Central memory CD8-positive, alpha-beta T cell (primary cell): ENCODE data around the gene IRF4.

Source experiments
- ATAC-seq: fragments of 150-1000 bp; cut with Tn5 transposase; replicated peaks from 2 replicates; pipeline ENCODE4 v1.10.0; 2022; ENCODE audit warnings: mild to moderate bottlenecking, moderate FRiP score, moderate number of reproducible peaks; ENCODE audit not compliant: poor library complexity, severe bottlenecking; ENCODE audit errors: extremely low read depth
- DNase-seq, 2 donors: peaks; one replicate each; pipeline ENCODE4 v3.0.0; 2021; ENCODE audit warnings: low spot score in 2 of 2
- H3K27ac Mint-ChIP-seq: one replicate; pipeline ENCODE4 v1.8.0; 2022; ENCODE audit warnings: low read depth, mild to moderate bottlenecking, moderate library complexity, mixed read lengths
- H3K27me3 Mint-ChIP-seq: one replicate; pipeline ENCODE4 v1.8.0; 2022; ENCODE audit warnings: mixed read lengths
- H3K36me3 Mint-ChIP-seq: one replicate; pipeline ENCODE4 v1.8.0; 2022; ENCODE audit warnings: mild to moderate bottlenecking, moderate library complexity, mixed read lengths; ENCODE audit not compliant: insufficient read depth
- H3K4me1 Mint-ChIP-seq: one replicate; pipeline ENCODE4 v1.8.0; 2022; ENCODE audit warnings: mixed read lengths
- H3K4me3 Mint-ChIP-seq: one replicate; pipeline ENCODE4 v1.8.0; 2022; ENCODE audit warnings: mild to moderate bottlenecking, moderate library complexity, mixed read lengths
- H3K9me3 Mint-ChIP-seq: one replicate; pipeline ENCODE4 v1.8.0; 2022; ENCODE audit warnings: mixed read lengths

The IRF4 gene

DNA sequence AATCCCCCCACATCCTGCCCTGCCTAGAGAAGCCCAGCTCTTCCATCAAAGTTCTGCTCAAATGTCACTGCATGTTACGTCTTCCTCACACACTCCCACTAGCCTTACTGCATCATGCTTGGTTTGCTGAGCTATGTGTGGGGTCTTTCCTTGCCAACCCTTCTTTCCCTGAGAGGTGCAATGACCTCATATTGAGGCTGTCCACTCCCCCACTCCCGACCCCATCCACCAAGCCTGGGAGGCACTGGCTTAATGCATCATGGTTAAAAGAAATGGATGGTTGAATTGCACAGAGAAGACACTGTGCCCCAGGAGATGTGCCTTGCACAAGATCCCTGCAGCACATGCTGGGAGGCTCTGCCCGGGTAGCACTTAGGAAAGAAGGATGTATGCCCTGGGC, 7.7 kb upstream of the IRF4 start:
- ATAC-seq, result no peak
- no peak overlapping the region for H3K4me3 Mint-ChIP-seq
- H3K36me3 Mint-ChIP-seq, result peaks cover 3% of the 10 kb centered on the region
- H3K27ac Mint-ChIP-seq, result no peak overlapping the region
- peaks cover 12% of the 10 kb centered on the region for H3K4me1 Mint-ChIP-seq
- H3K9me3 Mint-ChIP-seq, result no peaks in the 10 kb centered on the region
- peaks cover 69% of the 10 kb centered on the region for H3K27me3 Mint-ChIP-seq
- no peak for DNase-seq

DNA sequence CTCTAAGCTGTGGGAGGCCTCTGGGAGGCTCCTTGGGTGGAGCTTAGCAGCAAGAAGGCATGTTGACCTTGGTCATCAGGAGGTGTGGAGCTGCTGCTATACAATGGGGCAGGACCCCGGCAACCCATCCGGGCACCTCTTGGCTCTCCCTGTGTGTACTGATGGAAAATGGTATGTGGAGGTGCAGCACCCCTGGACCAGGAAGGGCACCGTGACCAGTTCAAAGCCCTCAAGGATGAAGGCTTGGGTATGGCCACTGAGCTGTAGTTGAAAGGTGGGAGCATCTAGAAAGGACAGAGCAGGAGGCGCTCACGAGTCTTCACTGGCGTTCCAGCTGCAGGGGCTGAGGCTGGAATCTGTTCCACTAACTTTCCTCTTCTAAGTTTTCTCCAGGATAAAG, 6.7 kb upstream of the IRF4 start:
- ATAC-seq (no peak), DNase-seq (no peak)
- H3K36me3 Mint-ChIP-seq, result peaks cover 3% of the 10 kb centered on the region
- H3K4me1 Mint-ChIP-seq, result peaks cover 13% of the 10 kb centered on the region
- no peak overlapping the region for H3K4me3 Mint-ChIP-seq
- no peak overlapping the region for H3K27ac Mint-ChIP-seq
- peaks cover 65% of the 10 kb centered on the region for H3K27me3 Mint-ChIP-seq
- no peaks in the 10 kb centered on the region for H3K9me3 Mint-ChIP-seq

DNA sequence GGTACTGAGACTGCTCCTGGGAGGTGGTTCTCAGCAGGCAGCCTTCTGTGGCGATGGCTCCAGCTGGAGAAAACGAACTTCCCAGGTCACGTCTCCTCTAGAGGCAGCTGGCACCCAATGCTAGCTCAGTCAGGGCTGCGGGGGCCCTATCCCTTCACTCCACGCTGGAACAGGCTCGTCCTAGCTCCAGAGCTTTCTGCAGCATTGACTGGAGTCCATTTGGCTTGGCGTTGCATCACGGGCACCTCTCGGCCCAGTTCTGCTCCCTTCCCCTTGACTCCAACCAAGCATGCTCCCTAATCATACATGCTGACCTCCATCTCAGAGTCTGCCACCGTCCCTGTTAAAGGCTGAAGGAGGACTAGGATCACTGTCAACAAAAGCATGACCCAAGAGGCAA, 5.9 kb upstream of the IRF4 start:
- H3K4me1 Mint-ChIP-seq, result peaks cover 16% of the 10 kb centered on the region

DNA sequence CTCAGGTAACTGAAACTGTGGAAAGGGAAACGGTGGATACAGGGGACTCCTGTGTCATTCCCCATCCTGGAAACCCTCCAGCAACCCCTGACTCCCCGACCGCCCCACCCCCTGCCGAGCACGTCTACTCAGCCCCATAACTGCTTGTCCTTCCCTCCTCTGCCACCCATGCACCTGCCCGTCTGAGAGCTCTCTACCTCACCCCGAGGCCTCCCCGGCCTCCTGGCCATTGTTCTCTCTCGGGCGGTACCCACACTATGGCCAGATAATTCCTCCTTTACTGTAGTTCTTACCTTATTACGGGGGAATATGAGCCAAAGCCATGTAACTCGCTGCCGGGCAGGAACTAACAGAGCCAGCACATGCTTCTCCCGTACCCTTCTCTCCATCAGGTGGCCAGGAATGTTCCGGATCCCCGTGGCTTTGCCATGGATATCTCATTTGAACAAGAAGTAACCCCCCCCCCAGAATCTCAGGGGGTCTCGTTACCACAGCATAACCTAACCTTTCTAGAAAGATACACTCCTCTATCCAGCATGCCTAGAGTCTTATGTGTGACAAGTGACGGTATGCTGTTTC, 4.8 kb upstream of the IRF4 start:
- ATAC-seq (no peak), DNase-seq (no peak)
- peaks cover 46% of the 10 kb centered on the region for H3K27me3 Mint-ChIP-seq
- no peak overlapping the region for H3K4me3 Mint-ChIP-seq
- no peak overlapping the region for H3K27ac Mint-ChIP-seq
- peaks cover 3% of the 10 kb centered on the region for H3K36me3 Mint-ChIP-seq
- peaks cover 15% of the 10 kb centered on the region for H3K4me1 Mint-ChIP-seq
- H3K9me3 Mint-ChIP-seq, result no peaks in the 10 kb centered on the region

More for the DNA sequence above, 5.9 kb upstream of the IRF4 start:
- Mint-ChIP-seq H3K4me3 (no peak overlapping the region), H3K9me3 (no peaks in the 10 kb centered on the region), H3K27ac (no peak overlapping the region), H3K27me3 (peaks cover 57% of the 10 kb centered on the region), H3K36me3 (peaks cover 3% of the 10 kb centered on the region)
- no peak for ATAC-seq
- no peak for DNase-seq

DNA sequence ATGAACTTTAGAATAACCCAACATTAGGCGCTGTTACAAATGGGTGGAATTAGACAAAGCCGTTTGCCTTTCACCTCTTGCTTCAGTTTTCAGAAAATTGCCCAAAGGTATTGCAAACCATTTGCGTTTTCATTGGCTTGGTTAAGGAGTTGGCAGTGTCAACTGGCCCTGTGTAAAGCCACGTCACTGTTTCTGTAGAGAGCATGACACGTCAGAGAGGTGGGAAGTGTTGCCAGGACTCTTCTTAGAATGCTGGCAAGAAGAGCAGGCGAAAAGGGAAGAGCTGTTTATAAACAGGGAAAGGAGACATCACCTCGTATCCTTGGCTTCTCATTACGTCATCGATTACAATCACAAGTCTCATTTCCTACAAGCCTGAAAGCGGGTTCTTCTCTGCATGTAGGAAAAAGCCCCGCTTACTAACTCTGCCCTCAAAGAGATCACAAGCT, 4.2 kb upstream of the IRF4 start:
- ATAC-seq, result no peak
- Mint-ChIP-seq H3K4me1 (peaks cover 13% of the 10 kb centered on the region), H3K27ac (no peak overlapping the region), H3K9me3 (no peaks in the 10 kb centered on the region), H3K4me3 (no peak overlapping the region), H3K27me3 (peaks cover 40% of the 10 kb centered on the region), H3K36me3 (peaks cover 5% of the 10 kb centered on the region)
- DNase-seq, result no peak

DNA sequence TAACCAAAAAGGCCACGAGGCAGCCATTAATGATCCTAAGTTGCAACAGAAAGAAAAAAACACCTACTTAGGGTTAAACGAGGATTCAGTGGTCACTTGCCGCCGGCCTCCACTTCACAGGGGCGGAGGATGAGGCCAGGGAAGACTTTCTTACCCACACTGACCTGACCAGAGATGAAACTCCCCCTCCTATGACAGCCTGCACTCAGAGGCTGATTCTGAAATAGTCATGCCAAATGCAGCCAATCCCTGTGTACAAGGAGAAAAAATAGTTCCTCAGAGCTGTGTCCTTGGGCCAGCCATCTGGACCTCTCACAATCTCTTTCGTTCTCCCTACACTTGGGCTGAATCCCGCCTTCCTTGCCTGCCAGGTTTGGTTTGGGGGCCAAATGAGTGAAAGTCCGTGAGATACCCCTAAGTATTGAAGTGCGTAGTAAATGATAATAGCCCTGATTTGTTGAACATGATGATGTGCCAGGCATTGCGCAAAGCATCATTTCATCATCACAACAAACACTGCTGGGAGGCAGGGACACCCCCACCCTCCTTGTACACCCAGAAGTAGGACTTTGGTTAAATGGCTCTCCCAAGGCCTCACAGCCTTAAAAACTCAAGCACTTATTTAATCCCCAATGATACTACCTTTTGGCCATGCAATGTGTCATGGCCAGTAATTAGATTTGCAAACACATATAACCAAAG, 3.2 kb upstream of the IRF4 start:
- Mint-ChIP-seq H3K4me1 (peaks cover 21% of the 10 kb centered on the region), H3K27me3 (peaks cover 35% of the 10 kb centered on the region), H3K27ac (no peak overlapping the region), H3K36me3 (peaks cover 7% of the 10 kb centered on the region), H3K9me3 (no peaks in the 10 kb centered on the region), H3K4me3 (no peak overlapping the region)
- ATAC-seq (no peak), DNase-seq (no peak)

DNA sequence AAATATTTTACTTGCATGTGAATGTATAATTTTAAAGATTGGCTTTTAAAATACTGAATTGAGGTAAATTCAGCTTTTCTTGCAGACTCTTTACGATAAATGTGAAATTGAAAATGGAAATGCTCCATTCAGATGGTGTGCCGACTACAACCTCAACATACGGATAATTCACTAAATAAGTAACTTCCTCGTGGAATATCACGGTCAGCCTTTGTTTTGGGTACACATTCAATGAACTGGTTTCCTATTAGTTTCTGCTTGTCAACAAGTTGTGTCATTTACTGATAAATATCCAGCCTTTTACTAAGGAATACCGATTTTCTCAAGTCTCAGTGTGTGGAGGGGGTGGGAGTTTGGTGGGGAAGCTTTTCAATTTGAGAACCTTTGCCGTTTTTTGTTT, 2.4 kb upstream of the IRF4 start:
- H3K9me3 Mint-ChIP-seq, result no peaks in the 10 kb centered on the region
- peaks cover 28% of the 10 kb centered on the region for H3K4me1 Mint-ChIP-seq
- no peak for ATAC-seq
- no peak overlapping the region for H3K27ac Mint-ChIP-seq
- peaks cover 11% of the 10 kb centered on the region for H3K36me3 Mint-ChIP-seq
- peak overlapping the region; percentile 87 for H3K4me3 Mint-ChIP-seq
- no peak for DNase-seq
- peaks cover 35% of the 10 kb centered on the region for H3K27me3 Mint-ChIP-seq

DNA sequence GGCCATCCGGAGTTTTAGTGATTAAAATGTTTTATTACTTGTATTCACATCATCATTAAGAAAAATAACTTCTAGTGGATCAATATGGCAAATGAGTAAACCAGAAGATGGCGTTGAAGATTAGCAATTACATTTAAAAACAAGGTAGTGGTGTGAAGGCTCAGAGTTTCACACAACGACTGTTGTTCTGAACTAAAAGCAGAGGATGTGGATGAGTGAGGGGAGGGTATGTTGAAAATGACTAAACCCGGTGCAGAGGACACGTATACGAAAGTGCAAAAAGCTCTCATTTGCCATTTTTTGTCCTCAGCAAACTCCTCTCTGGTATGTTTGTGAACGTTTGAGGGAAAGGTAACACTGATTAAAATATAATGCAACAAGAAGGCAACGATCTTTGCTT, 1.9 kb upstream of the IRF4 start:
- ATAC-seq (peak; percentile 48), DNase-seq (no peak)
- Mint-ChIP-seq H3K9me3 (no peaks in the 10 kb centered on the region), H3K36me3 (peaks cover 11% of the 10 kb centered on the region), H3K4me3 (peak overlapping the region; percentile 87), H3K27ac (peak overlapping the region; percentile 60), H3K4me1 (peaks cover 28% of the 10 kb centered on the region), H3K27me3 (peaks cover 31% of the 10 kb centered on the region)

DNA sequence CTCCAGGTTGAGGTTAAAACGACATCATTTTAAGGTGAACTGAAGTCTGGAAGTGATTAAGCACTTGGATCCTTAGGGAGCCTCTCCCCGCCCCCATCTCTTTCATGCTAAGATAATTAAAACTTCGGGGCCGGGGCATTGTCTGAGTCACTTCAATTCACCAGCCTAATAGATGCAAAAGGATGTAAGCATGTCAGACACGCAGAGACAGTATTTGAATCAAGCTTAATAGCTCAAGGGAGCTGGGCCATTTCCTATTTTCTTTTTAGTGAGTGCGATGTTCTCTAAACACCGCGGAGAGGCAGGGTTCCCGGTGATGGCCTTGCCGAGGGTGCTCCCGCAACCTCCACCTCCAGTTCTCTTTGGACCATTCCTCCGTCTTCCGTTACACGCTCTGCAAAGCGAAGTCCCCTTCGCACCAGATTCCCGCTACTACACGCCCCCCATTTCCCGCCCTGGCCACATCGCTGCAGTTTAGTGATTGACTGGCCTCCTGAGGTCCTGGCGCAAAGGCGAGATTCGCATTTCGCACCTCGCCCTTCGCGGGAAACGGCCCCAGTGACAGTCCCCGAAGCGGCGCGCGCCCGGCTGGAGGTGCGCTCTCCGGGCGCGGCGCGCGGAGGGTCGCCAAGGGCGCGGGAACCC, 516 bp upstream of the IRF4 start:
- peaks cover 20% of the 10 kb centered on the region for H3K27me3 Mint-ChIP-seq
- peak overlapping the region; percentile 93 for H3K27ac Mint-ChIP-seq
- H3K4me1 Mint-ChIP-seq, result peaks cover 28% of the 10 kb centered on the region
- ATAC-seq (peak; percentile 31), DNase-seq (no peak)
- H3K4me3 Mint-ChIP-seq, result peak overlapping the region; percentile 87
- no peaks in the 10 kb centered on the region for H3K9me3 Mint-ChIP-seq
- H3K36me3 Mint-ChIP-seq, result peaks cover 20% of the 10 kb centered on the region

DNA sequence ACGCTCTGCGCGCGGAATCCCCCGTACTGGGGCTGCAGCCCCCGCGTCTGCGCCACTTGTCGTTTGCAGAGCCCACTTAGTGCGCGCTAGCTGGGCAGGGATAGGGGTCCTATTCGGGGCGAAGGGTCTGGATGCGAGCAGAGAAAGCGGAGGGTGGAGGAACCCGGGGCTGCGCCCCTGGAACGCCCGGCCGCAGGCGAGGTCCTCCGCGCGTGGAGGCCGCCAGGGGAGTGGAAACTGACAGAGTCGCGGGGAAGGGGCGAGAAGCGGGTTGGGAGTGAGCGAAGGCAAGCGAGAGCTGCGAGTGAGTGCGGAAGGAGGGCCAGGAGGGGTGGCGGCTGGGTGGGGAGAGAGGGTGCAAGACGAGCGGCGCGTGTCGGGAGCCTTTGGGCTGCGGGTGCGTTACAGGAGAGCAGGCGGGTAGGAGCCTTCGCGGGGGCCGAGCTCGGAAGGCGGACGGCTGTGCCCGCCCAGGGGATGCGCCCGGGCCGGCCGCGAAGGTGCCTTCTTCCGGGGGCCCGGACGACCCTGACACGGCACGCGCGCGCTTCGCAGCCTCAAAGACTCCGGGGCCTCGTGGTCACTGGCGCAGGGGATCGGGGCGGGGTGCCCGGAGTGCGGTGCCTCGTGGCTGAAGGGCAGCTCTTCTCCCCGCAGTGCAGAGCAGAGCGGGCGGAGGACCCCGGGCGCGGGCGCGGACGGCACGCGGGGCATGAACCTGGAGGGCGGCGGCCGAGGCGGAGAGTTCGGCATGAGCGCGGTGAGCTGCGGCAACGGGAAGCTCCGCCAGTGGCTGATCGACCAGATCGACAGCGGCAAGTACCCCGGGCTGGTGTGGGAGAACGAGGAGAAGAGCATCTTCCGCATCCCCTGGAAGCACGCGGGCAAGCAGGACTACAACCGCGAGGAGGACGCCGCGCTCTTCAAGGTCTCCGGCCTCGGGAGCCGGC, 1.2 kb downstream of the IRF4 start:
- peak overlapping the region; percentile 87 for H3K4me3 Mint-ChIP-seq
- ATAC-seq, result peak; percentile 50
- H3K4me1 Mint-ChIP-seq, result peaks cover 34% of the 10 kb centered on the region
- peak overlapping the region; percentile 93 for H3K27ac Mint-ChIP-seq
- peaks cover 10% of the 10 kb centered on the region for H3K27me3 Mint-ChIP-seq
- no peaks in the 10 kb centered on the region for H3K9me3 Mint-ChIP-seq
- DNase-seq, result no peak
- H3K36me3 Mint-ChIP-seq, result peaks cover 24% of the 10 kb centered on the region

DNA sequence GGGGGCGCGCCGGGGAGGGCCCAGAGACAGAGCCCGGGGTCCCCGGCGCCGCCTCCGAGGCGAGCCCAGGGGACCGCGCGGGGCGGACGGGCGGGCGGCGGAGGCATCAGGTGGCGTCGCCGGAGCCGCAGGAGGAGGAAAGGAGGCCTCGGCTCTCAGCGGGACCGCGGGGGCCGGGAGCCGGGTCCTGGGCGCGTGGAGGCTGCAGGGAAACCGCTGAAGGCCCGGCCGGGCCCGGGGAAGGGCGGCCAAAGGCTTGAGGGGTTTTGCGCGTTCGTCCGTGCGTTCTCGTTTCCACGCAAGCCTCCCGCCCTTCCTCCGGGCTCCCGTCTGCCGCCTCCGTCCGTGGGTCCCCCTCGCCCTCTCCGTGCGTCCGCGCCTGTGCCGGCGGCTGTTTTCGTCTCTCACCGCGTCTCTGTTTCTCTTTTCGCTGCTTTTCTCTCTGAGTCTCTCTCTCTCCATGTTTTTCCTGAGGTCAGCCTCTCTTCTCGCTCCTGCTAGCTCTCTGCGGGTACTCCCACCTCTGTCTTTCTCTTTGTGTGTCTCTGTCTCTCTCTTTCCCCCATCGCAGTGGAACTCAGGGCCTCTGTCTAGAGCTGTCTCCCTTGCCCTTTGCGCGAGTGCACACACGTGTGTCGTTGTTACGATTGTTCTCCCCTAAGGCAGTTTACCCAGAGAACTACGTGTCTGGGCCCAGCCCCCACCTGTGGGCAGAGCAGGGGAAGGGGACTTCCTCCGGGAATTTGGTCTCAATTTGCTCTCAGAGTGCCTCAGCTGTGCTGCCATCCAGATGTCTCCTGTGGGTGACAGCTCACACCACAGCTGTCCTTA, 2.1 kb downstream of the IRF4 start:
- ATAC-seq (peak; percentile 5), DNase-seq (no peak)
- peaks cover 24% of the 10 kb centered on the region for H3K36me3 Mint-ChIP-seq
- H3K27me3 Mint-ChIP-seq, result peaks cover 10% of the 10 kb centered on the region
- H3K4me3 Mint-ChIP-seq, result peak overlapping the region; percentile 87
- peak overlapping the region; percentile 93 for H3K27ac Mint-ChIP-seq
- no peaks in the 10 kb centered on the region for H3K9me3 Mint-ChIP-seq
- peaks cover 34% of the 10 kb centered on the region for H3K4me1 Mint-ChIP-seq
